HG02588 (cell line): ENCODE results near the gene APCDD1.

Source experiments
- ATAC-seq: cut with Tn5 transposase; IDR thresholded peaks from one replicate; pipeline ENCODE4 v1.9.1; 2021; ENCODE audit warnings: mild to moderate bottlenecking, moderate library complexity; ENCODE audit not compliant: unreplicated experiment

The APCDD1 gene

DNA sequence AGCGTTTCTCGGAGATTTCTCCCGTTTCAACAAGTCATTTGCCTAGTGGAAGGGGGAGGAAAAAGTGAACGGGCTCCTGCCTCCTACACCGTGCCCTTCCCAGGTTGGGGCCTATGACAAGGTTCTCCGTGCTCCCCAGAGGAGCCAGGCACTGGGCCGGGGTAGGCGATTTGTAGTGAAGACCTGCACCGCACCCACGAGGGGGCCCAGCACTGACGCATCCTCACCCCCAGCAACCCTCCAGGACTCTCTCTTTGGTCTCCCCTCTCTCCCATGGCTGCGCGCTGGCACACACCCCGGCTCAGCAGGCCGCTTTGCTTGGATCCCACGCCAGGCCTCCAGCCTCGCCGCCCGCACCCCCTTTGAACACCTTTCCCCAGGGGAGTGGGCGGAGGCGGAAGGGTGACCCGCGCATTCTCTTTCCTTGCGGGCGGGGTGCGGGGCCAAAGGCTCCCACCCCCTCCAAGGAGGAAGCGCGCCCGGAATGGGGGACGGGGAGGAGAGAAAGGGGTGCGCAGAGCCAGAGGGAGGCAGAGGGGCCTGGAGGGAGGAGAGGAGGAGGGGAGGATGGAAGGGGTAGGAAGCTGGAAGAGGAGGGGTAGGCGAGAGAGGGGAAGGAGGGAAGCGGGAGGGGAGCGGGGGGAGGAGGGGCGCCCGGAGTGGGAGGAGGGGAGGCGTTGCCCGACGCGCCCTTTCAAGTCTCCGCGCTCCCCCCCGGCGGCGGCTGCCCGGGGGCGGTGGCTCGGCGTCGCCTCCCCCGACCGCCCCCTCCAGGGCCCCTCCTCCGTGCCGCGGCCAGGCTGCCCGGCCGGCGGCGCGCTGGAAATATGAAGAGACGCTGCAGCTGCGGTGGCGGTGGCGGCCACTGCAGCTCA lies at the start of gene APCDD1:
Gene APCDD1 (plus strand): TSS at position 830 of the 875 bp plus-strand sequence. CDS start 347 bp downstream, outside the sequence.
- no peak for ATAC-seq

DNA sequence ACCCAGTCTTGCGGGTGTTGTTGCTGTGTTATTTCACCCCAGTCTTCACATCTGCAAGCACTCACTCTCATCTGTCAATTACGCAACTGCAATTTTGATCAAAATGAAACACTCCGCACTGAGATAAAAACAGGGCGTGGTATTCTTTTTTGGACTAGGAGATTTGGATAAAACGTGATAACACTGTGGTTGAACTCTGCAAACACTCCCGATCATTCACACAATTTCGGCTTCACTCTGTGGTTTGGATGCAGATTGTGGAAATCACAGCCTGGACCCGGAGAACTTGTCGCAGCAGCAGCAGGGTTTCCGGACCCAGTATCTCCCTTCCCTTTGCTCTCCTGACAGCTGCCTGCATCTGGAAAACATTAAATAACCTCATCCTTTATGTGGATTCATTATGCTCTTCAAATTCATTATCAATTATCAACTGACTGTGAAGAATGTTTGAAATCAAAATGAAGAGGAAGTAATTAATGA lies 49.4 kb upstream of the APCDD1 start:
- no peak for ATAC-seq

DNA sequence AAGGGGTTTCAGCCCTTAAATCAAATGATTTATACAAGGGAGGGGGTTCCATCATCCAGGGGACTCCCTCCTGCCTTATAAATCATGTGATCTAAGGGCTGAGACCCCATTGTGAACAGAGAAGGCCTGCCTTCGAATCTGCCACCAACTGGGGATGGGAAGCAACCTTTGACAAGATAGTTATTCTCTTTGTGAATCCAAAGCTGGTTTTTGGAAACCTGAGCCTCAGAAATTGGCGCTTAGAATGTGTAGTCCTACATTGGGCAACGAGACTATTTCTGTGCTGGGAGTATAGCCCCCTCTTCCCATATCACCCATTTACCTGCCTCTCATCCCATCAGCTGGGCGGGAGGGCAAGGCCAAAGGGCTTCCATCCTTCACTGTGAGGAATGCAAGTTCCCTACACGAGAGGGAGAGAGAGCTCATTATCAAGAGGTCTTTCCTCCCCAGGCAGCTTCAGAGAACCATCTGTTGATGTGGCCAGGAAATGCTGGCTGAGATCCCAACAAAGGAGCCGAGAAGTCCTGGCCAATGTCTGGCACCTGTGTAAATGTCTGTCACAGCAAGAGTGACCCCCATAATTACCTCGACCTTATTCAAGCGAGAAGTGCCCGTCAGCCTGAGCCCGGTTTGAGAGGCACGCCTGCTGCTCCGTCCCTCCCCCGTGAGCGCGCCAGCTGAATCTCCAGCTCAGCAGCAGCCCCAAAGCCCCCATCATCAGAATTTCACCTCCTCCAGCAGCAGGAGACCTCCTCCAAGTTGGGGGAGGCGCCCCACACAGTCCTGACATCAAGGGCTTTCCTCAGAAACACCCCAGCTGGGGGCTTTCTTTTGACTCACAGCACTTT lies 48.4 kb upstream of the APCDD1 start:
- ATAC-seq: no peak

DNA sequence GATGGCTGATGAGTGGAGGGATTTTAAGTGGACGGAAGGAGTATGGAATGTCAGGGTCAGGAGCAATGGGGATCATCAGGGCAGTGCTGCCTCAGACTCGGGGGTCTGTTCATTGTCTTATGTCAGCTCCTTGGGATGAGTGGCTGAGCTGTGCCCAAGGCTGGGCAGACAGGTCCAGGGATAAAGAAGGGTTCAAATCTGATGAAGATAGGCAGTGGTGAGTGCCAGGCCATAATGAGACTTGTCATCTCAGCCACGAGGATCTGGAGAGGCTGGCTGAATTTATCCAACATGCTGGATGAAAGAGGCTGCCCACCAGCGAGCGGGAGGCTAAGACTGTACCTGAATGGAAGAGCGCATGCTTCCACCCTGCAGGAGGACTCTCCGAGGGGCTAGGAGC lies 46.3 kb upstream of the APCDD1 start:
- no peak for ATAC-seq

DNA sequence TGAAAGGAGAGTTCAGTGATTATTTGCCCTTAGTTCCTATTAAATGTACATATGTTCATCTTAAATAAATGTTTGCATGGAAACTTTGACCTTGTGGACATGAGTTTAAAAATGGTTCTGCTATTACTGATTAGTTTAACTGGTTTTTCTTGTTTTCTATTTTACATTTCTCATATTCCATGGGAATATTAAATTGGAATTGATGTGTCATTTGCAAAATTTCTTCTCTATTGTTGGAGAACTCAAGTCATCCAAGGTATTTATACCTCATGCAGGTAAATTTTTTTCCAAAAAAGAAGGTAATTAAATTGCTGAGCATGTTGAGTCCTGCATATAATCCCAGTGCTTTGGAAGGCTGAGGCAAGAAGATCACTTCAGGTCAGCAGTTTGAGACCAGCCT lies 45.4 kb upstream of the APCDD1 start:
- no peak for ATAC-seq

DNA sequence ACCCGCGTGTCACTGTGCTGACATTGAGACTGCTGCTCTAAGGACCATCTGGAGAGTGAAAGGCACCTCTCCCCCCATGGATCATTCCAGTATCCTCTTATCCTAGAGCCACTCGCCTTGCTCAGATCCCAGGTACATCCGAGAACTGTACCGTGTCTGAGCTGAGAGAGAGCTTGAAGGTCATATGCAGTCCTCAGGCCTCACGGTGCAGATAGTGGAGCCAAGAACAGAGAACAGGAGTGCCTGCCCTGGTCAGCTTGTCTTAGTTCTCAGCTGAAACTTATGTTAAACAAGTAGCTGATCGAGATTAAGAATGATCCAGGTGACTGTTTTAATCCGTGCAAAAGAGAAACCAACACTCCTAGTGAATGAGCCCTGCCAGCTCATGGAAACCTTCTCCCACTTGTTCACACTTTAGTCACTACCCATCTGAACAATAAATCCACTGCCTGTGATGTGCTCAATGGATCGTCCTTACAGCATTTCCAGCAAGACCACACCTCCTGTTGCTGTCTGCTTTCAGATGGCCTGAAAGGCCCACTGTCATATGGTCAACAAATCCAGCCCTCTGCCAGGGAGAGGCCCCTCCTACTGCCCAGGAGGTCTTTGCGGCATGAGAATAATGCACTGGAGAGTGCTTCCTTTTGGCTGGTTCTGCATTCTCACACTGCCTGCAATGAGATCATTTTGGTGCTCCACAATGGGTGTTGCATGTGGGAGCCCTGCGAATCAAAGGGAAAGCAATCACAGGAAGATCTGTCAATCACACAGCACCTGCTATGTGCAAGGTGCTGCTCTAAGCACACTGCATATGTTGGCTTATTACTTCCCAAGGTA lies 43.7 kb upstream of the APCDD1 start:
- ATAC-seq: no peak

DNA sequence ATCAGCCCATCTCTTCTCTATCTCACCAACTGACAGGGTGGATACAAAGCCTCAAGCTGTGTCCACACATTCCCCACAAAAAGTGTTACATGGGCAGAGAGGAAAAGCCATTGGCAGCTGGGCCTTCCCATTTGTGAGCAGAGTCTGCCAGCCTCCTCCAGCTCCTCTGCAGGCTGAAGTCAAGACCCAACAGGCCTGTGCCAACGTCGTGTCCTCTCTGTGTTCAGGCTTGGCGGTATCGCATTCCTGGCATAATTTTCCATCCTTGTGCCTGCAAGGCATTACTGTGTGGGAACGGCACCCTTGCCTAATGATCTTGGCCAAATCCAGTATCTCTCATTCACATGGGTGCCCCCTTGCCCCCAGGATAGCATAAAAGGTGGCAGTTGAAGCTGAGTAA lies 41.5 kb upstream of the APCDD1 start:
- no peak for ATAC-seq

DNA sequence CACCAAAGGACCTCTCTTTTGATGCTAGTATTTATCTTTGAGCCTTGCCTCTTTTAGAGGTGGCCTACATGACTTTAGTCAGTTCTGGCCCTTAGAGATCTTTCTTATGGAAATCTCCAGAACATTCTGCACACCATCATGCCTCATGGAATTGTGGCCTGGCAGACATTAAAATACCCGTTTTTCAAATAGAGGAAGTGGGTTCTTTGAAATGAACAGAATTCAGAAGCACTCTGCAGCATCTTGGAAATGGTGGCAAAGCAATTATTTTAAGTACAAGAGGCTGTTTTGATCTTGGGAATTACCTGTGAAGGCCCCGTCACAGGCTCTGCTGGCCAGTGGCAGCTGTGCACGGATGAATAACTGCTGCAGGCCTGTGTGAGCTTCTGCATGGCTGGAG lies 40.7 kb upstream of the APCDD1 start:
- ATAC-seq: no peak

DNA sequence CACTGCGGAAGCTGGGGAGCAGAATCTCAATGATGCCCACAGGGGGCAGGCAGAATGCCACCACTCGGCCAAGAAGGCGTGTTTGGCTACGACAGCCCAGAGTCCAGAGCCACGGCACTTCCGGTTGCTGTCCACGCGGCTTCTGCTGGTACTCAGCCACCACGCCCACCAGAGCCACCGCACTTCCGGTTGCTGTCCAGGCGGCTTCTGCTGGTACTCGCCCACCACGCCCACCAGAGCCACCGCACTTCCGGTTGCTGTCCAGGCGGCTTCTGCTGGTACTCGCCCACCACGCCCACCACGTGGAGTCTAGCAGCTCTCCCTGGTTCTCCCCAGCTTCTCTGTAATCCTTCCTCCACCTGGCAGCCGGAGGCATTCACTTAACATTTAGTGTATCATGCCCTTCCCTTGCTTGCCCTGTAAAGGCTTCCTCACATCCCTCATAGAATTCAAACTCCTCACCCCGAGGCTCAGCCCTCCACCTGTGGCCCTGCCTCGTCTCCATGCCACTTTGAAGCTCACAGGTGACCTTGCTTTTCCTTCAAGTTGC lies 40.1 kb upstream of the APCDD1 start:
- ATAC-seq: no peak

DNA sequence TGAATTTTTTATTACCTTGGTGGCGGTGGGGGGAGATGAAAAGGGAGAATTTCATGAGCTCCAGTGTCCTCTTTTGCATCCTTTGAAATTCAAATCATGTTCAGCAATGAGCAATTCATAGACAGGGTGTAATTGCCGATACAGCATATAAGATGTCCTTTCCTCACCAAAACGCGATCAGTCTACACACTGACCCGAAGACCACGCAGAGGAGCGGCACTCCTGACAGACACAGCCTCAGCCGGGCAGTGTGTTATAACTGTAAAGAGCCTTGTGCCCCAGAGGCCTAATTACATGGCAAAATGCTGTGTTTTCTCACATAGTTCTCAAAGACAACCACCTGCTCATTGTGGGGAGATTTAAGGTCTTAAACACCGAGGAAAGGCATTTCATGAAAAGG lies 38.4 kb upstream of the APCDD1 start:
- ATAC-seq: no peak

DNA sequence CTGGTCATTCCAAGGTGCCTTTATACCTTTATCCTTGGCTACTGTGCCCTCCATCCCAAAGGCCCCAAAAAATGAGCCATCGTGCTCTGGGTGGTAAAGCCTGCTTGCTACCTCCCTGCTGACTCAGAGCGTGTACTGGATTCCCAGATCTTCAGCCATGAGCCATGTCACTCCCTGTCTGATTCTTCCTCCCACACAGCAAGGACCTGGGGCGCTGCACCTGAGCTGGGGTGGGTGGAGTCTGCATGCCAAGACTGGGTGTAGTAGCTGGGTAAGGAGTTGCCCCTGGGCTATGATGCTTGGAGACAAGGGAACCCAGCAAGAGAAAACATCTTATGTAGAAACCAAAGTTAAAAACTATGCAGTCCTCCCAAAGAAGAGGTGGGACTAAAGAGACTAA lies 37.2 kb upstream of the APCDD1 start:
- ATAC-seq: no peak

DNA sequence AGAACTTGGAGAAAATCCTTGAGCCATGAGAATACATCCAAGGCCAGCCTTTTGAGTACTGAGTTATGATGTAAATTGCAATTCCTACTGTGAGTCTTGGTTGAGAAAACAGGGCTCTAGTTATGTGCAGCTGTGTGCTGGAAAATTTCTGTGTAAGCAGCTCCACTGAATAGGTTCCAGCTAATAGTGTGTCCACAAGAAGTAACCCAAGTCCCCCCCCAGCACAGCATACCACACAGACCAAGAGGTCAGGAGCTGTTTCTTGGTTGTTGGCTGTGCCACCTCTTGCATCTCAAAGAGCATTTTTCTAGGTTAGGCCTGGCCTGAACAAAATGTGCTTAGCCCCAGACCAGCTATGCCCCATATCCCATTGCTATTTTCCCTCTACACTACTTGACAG lies 36.8 kb upstream of the APCDD1 start:
- ATAC-seq: no peak

DNA sequence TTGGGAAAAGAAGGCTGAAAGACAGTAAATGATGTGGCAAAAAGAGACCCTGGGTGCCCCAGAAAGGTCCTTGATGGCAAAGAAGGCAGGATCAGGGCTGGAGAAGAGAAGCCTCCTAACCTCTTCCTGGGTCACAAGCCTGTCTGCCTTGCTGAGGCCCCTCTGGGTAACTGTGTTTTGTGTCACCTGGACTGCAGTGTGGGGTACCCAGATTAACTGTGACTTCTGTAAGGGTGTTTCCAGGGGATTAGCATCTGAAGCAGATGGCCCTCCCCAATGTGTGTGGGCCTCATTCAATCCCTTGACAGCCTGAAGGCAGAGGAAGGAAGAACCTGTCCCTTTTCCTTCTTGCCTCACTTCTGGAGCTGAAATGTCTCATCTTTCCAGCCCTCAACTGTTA lies 35.6 kb upstream of the APCDD1 start:
- no peak for ATAC-seq

DNA sequence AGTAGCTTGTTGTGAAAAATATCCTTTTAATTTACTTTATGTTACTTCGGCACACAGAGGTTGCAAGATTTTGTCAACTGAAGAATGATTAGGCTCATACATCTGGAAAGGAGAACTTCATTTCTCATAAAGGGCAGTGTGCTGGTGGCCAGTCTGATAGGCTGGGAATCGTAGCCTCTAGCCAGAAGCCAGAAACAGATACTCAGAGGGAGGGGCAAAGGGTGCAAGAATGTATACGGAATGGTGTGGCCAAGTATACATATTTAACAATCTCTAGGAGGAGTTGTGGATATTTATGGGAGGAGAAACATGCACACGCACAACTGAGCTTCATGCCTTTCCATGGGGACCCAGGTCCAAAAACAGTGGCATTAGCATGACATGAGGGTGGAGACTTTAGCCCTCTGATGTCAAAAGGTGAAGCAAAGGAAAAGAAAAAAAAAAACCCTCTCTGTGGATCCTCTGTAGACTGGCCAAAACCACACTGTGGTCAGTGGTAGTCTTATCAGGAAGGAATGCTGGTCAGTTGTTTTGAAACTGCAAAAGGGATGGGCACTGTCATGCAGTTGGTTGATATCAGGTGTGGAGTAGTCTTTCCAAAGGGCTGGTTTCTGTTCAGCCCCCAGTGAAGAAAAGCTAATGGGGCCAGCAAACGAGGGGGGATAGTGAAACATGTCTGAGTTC lies 34.9 kb upstream of the APCDD1 start:
- no peak for ATAC-seq

DNA sequence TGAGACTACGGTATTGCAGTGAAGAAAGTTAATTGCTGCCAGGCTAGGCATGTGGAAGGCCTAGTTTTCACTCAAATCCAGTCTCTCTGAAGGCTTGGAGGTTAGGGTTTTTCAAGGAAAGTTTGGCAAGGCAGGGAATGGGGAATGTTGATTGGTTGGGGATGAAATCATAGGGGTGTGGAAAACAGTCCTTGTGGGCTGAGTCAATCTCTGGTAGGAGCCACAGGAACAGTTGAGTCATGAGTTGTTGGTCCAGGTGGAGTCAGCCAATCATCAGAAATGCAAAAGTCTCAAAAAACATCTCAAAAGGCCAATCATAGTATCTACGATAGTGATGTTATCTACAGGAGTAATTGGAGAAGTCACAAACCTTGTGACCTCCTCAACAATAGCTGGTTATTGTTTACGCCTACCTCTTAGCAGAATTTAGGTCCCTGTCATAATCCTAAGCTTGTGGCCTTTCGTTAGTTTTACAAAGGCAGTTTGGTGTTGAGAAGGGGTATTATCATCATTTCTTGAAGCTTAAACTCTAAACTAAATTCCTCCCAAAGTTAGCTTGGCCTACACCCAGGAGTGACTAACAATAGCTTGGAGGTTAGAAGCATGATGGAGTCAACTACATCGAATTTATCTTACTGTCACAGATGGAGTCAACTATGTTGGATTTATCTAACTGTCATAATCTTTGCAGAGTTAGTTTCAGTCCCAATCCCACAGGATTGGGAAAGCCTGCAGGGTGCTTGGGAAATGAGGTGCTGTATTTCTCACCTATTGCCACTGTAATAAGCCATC lies 33.7 kb upstream of the APCDD1 start:
- no peak for ATAC-seq

DNA sequence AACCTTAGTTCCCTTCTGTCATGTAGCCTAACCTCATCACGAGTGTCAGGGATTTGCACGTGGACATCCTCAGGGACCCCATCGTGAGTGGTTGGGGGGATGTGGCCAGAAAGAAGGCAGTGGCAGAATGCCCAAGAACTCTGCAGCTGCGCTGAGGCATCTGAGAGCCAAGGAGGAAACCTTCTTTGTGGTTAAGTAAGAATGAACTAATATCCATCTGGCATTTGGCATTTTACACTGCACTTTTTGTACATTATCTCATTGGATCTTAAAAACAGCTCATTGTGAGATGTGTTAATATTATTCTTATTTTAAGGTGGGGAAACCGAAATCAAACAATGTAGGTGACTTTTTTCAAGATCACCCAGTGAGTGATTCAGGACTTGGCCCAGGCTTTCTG lies 32.6 kb upstream of the APCDD1 start:
- ATAC-seq: no peak

DNA sequence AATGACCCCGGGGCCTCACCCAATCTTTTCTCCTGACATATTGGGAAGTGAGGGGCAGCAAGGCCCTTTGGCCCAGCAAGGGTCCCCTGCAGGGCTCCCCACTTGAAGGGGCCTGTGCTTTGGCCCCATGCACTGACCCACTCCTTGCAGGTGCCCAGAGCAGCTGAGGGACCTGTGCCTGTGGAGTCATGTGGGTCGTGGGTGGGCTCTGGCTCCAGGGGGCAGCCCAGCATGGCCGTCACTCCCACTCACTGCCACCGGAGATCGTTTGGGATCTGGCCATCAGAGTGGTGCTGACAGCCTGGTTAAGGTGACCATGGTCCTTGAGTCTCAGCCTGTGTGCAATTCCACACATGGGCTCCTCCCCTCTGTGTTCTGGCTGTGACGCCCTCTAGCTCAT lies 31.7 kb upstream of the APCDD1 start:
- no peak for ATAC-seq

DNA sequence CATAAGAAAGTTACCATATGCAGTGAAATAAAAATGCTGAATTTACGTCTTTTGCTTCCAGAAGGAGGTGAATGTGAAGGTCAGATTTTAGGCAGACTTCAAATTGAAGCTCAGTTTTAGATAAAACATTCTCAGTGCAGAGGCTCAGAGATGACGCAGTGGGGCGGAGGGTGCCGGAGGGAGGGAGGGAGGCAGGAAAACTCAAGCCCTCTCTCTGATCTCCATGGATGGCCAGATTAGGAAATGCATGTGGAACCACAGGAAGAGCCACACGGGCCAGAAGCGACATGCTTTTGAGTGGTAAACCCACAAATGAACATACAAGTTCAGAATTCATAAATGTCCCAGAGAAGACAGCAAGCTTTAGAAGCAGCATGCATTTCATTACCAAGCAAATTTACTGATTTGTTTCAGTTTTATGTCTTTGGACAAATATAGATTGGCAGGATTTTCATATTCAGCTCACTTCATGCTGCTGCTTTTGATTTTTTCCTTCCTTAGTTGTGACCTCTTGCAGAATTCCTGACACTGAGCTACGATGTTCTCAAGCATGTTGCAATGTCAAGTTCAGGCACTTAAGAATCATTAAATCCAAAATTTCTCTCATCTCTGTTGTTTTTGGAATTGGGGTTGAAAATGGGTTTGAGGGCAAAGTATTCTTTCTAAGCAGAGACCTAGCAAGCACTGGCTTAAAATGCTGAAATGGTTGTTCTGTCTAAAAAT lies 29.7 kb upstream of the APCDD1 start:
- no peak for ATAC-seq

DNA sequence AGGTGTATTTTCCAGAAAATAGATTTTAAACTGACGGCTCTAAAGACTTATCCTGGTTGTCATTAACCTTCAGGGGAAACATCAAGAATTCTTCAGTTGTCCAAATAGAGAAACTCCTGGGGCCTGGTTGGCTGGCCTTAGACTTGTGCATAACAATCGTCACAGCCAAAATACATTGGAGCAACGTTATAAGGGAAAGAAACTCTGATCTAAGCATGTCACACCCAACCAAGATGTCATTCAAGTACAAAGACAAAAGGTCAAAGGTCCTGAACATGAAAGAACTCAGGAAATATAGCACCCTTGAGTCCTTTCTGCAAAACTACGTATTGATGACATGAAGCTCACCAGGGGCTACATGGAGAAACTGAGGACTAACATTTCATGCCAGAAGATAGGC lies 23.8 kb upstream of the APCDD1 start:
- ATAC-seq: no peak
